Putamen (tissue), 1 donor: Measurements from ENCODE around the gene RABEP1.
"Not testable (repeated sequence)": the region's sequence is repeated elsewhere in the genome, so short reads cannot be mapped to it uniquely, and the experiment has no call there.

Experiments
- DNase-seq: peaks from one replicate; pipeline ENCODE4 v3.0.0-alpha.2; 2016; ENCODE audit warnings: low spot score

RABEP1 gene

GRCh38 chr17:5422505-5422904 is 140.4 kb downstream of the RABEP1 start:
- no peak for DNase-seq

- no peak for DNase-seq
These were observed 142.8 kb downstream of the RABEP1 start for GRCh38 chr17:5424909-5425308.

- no peak for DNase-seq
These were observed 143.7 kb downstream of the RABEP1 start for GRCh38 chr17:5425826-5426225.

GRCh38 chr17:5429191-5429887 is 147.3 kb downstream of the RABEP1 start:
- no peak for DNase-seq

- DNase-seq = no peak
These were observed 148.4 kb downstream of the RABEP1 start for GRCh38 chr17:5430413-5430999.

- not testable (repeated sequence) for DNase-seq
These were observed 149.2 kb downstream of the RABEP1 start for GRCh38 chr17:5431234-5431633.

GRCh38 chr17:5431949-5432556 is 150.0 kb downstream of the RABEP1 start:
- no peak for DNase-seq

GRCh38 chr17:5434984-5435383 is 152.9 kb downstream of the RABEP1 start:
- no peak for DNase-seq
